ENCODE measurements around the gene TNS1. TPM values are rescaled to one million over a fixed set of nuclear protein-coding genes. Genes with fewer than 3 reads are reported as not detected.

The TNS1 gene
- total RNA-seq, 1 experiment from 2014 or later: 3.4 TPM

DNA sequence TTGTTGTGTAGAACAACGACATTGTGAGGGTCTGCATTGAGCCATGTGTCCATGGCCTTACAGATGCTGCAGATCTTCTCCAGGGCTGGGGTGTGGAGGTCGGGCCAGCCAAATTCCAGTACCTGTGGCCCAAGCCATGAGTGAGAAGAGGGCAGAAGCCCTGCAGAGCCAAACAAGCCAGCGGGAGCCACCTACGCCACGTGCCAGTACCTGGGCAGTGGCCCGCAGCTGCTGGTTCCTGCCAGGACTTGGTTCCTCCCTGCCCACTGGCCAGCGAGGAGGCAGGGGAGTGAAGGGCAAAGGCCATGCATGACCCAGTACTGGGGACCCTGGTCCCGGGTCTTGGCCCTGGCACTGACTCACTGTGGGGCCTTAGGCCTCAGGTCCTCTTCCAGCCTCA lies 109.4 kb downstream of the TNS1 start:
- no peak overlapping the region for H2BK120ac ChIP-seq (ENCODE audit: low read depth, low read length, poor library complexity, severe bottlenecking)
- H3K27me3 Mint-ChIP-seq (ENCODE audit: low read depth): no peaks in the 10 kb centered on the region
- no peaks in the 10 kb centered on the region; a peak in 1 of 4 replicates for H3K4me1 Mint-ChIP-seq
- no peak overlapping the region for H3K23ac ChIP-seq (ENCODE audit: insufficient read length, low read depth, low read length)
- no peak overlapping the region for H4K8ac ChIP-seq (replicated peaks; ENCODE audit: insufficient read length, low read depth, low read length)
- TF ChIP-seq, protein P1, sequence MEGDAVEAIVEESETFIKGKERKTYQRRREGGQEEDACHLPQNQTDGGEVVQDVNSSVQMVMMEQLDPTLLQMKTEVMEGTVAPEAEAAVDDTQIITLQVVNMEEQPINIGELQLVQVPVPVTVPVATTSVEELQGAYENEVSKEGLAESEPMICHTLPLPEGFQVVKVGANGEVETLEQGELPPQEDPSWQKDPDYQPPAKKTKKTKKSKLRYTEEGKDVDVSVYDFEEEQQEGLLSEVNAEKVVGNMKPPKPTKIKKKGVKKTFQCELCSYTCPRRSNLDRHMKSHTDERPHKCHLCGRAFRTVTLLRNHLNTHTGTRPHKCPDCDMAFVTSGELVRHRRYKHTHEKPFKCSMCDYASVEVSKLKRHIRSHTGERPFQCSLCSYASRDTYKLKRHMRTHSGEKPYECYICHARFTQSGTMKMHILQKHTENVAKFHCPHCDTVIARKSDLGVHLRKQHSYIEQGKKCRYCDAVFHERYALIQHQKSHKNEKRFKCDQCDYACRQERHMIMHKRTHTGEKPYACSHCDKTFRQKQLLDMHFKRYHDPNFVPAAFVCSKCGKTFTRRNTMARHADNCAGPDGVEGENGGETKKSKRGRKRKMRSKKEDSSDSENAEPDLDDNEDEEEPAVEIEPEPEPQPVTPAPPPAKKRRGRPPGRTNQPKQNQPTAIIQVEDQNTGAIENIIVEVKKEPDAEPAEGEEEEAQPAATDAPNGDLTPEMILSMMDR (conservative IDR thresholded peaks at IDR 0.05): no peak
- H2BK15ac ChIP-seq (ENCODE audit: low read depth, low read length): no peak overlapping the region
- no peak for DNase-seq
- no CpG with 5 or more reads among the region's 8 CpGs for WGBS (ENCODE audit: extremely low coverage, insufficient read length, low lambda C conversion rate)
- no peaks in the 10 kb centered on the region for H3K9me3 ChIP-seq (ENCODE audit: control insufficient read depth, low read depth, low read length)
- H3K18ac ChIP-seq (ENCODE audit: insufficient read length, low read depth, low read length): no peak overlapping the region
- H3K27me3 ChIP-seq (ENCODE audit: insufficient read depth, low read length): no peaks in the 10 kb centered on the region
- H3K4me3 Mint-ChIP-seq: no peak overlapping the region
- no peaks in the 10 kb centered on the region for H3K36me3 Mint-ChIP-seq (ENCODE audit: insufficient read depth in 1 of 3, low read depth in 3 of 3)
- no peaks in the 10 kb centered on the region for H3K4me1 ChIP-seq (ENCODE audit: insufficient read depth, low read length)
- H4K20me1 ChIP-seq (ENCODE audit: control insufficient read depth, insufficient read depth, insufficient read length): no peaks in the 10 kb centered on the region
- H2AFZ ChIP-seq (ENCODE audit: low read length): no peak overlapping the region
- no peaks in the 10 kb centered on the region for H3K23me2 ChIP-seq (ENCODE audit: insufficient read length, low read depth, low read length, poor library complexity, severe bottlenecking)
- no peak overlapping the region for H3K4me2 ChIP-seq (ENCODE audit: insufficient read depth, insufficient read length, low read length)
- H3K14ac ChIP-seq (ENCODE audit: insufficient read depth, low read length): no peak overlapping the region
- no peak overlapping the region for H3T11ph ChIP-seq (ENCODE audit: low read length)
- H2BK5ac ChIP-seq (ENCODE audit: insufficient read length, low read length): no peak overlapping the region
- H2BK20ac ChIP-seq (ENCODE audit: low read depth, low read length, poor library complexity, severe bottlenecking): no peak overlapping the region
- H3K4ac ChIP-seq (ENCODE audit: low read depth, low read length): no peak overlapping the region
- no peaks in the 10 kb centered on the region for H3K9me3 Mint-ChIP-seq
- H3K27ac Mint-ChIP-seq: no peak overlapping the region
- no peak overlapping the region for H2AK5ac ChIP-seq (ENCODE audit: insufficient read length, low read length)
- no peak overlapping the region for H3K27ac ChIP-seq (ENCODE audit: insufficient read length, low read depth, low read length)
- no peak overlapping the region for H3K56ac ChIP-seq (ENCODE audit: insufficient read length, low read depth, low read length)
- no peak overlapping the region for H2BK12ac ChIP-seq (ENCODE audit: insufficient read length, low read depth, low read length)
- H4K91ac ChIP-seq (ENCODE audit: insufficient read length, low read depth, low read length): no peak overlapping the region
- H4K5ac ChIP-seq (ENCODE audit: insufficient read length, low read depth, low read length): no peak overlapping the region
- no peaks in the 10 kb centered on the region for H3K79me1 ChIP-seq (ENCODE audit: insufficient read depth, low read depth, low read length, poor library complexity, severe bottlenecking)
- no peaks in the 10 kb centered on the region for H3K79me2 ChIP-seq (ENCODE audit: insufficient read depth, low read length)
- no peak overlapping the region for H3K9ac ChIP-seq (ENCODE audit: extremely low read depth, insufficient read length, low read length)
